Kidney (tissue), 14 donors: Measurements from ENCODE around the gene C1QL4. TPM values are rescaled to one million over a fixed set of nuclear protein-coding genes. Genes with fewer than 3 reads are reported as not detected.

Source experiments
- DNase-seq, 5 donors: peaks; one replicate each; pipeline ENCODE4 v3.0.0-alpha.2; 2013 to 2020
- FAIRE-seq: peaks from 2 replicates; lab custom pipeline; 2012; peaks lifted over from hg19 to GRCh38; lab: Jason Lieb, UNC
- H3K27ac ChIP-seq, 2 donors: one replicate each; pipeline ENCODE4 v1.7.0; 2013; ENCODE audit warnings: low read depth in 2 of 2, low read length in 2 of 2, inconsistent platforms in 1 of 2
- H3K27me3 ChIP-seq: one replicate; pipeline ENCODE4 v1.7.1; 2013; ENCODE audit warnings: low read length, inconsistent platforms; ENCODE audit not compliant: control insufficient read depth, insufficient read depth
- H3K36me3 ChIP-seq, 3 donors: one replicate each; pipeline versions ENCODE4 v1.7.0 to v1.7.1; 2013; ENCODE audit warnings: low read length in 3 of 3, control low read depth in 1 of 3, inconsistent platforms in 1 of 3; ENCODE audit not compliant: insufficient read depth in 3 of 3, control insufficient read depth in 2 of 3
- H3K4me1 ChIP-seq, 3 donors: one replicate each; pipeline versions ENCODE4 v1.7.0 to v1.7.1; 2013; ENCODE audit warnings: low read length in 3 of 3, inconsistent platforms in 1 of 3, low read depth in 1 of 3; ENCODE audit not compliant: control insufficient read depth in 2 of 3, insufficient read depth in 2 of 3
- H3K4me3 ChIP-seq, 3 donors: one replicate each; pipeline versions ENCODE4 v1.7.0 to v1.8.1; 2013; ENCODE audit warnings: low read length in 3 of 3, control low read depth in 1 of 3, inconsistent platforms in 1 of 3
- H3K9ac ChIP-seq, 3 donors: one replicate each; pipeline versions ENCODE4 v1.7.0 to v1.7.1; 2013; ENCODE audit warnings: low read length in 3 of 3, control low read depth in 1 of 3, inconsistent platforms in 1 of 3
- H3K9me3 ChIP-seq, 3 donors: one replicate each; pipeline versions ENCODE4 v1.7.0 to v1.7.1; 2013; ENCODE audit warnings: low read length in 3 of 3, control low read depth in 1 of 3, inconsistent platforms in 1 of 3; ENCODE audit not compliant: control insufficient read depth in 2 of 3, insufficient read depth in 1 of 3
- CTCF ChIP-seq: IDR thresholded peaks from 3 replicates; pipeline ENCODE4 v1.5.1; 2012; ENCODE audit warnings: mild to moderate bottlenecking, moderate library complexity, borderline replicate concordance; ENCODE audit not compliant: insufficient read depth; ENCODE audit errors: extremely low read depth
- intact Hi-C: fragments of 100-400 bp; cut with DNase I; formaldehyde crosslinking; loops from one replicate; pipeline ENCODE4 v1.11.1; 2022
- polyA plus RNA-seq: library from polyadenylated mRNA; stranded (reverse); fragments of 350-450 nt; fragmentation: Illumina TruSeq; extraction: RNeasy Lipid Tissue Mini Kit (QIAGEN cat#74804); gene quantifications from one replicate; pipeline ENCODE4 v1.2.3, GENCODE V29; 2014; ENCODE audit warnings: low read depth, low replicate concordance; ENCODE audit not compliant: insufficient read depth
- total RNA-seq: library from RNA; stranded (reverse); fragmentation: NEBNext Ultra II Directional; extraction: Animal tissue kit (Norgen Biotek cat#: 25700); gene quantifications from one replicate; pipeline ENCODE4 v1.2.1, GENCODE V29; 2021
- donor health status: control.
- donor health status: control.
- donor health status: control.
- donor health status: control.
- donor health status: control.
- donor health status: DM: yes; HTN: yes; CAD: no.
- donor health status: Normal renal cell carcinoma (clear cell type).

The C1QL4 gene
- total and polyA plus RNA-seq, 2 donors from 2014 or later: 1.0 TPM; not detected in 1

- intact Hi-C loops: no loop called here
Observed at GRCh38 chr12:49304161-49304560, 32.8 kb downstream of the C1QL4 start.

GRCh38 chr12:49301760-49302159 is 35.2 kb downstream of the C1QL4 start:
- no peak overlapping the region for H3K4me3 ChIP-seq
- DNase-seq (no peak), FAIRE-seq (no peak)
- H3K9ac ChIP-seq: no peak overlapping the region
- TF ChIP-seq CTCF: no peak
- H3K27ac ChIP-seq: no peak overlapping the region
- intact Hi-C loops: no loop called here
- H3K9me3 ChIP-seq: no peaks in the 10 kb centered on the region
- peaks cover 0 to 6% (median 0%) of the 10 kb centered on the region in 3 donors for H3K4me1 ChIP-seq
- H3K27me3 ChIP-seq: peaks cover 19% of the 10 kb centered on the region
- H3K36me3 ChIP-seq: no peaks in the 10 kb centered on the region

More at GRCh38 chr12:49304161-49304560, 32.8 kb downstream of the C1QL4 start:
- Histone ChIP-seq H3K9me3 (no peaks in the 10 kb centered on the region), H3K9ac (no peak overlapping the region), H3K4me3 (no peak overlapping the region), H3K27ac (no peak overlapping the region), H3K27me3 (peaks cover 3% of the 10 kb centered on the region), H3K36me3 (no peaks in the 10 kb centered on the region), H3K4me1 (no peaks in the 10 kb centered on the region)
- TF ChIP-seq CTCF: no peak
- DNase-seq (no peak), FAIRE-seq (no peak)

GRCh38 chr12:49298160-49298559 is 38.8 kb downstream of the C1QL4 start:
- intact Hi-C loops: no loop called here
- FAIRE-seq: no peak
- H3K27me3 ChIP-seq: peaks cover 33% of the 10 kb centered on the region

More at GRCh38 chr12:49298160-49298559, 38.8 kb downstream of the C1QL4 start:
- no peak overlapping the region for H3K27ac ChIP-seq
- no peak for DNase-seq
- no peaks in the 10 kb centered on the region for H3K36me3 ChIP-seq
- peaks cover 0 to 15% (median 0%) of the 10 kb centered on the region in 3 donors for H3K4me1 ChIP-seq
- no peak overlapping the region for H3K9ac ChIP-seq
- H3K4me3 ChIP-seq: no peak overlapping the region
- H3K9me3 ChIP-seq: no peaks in the 10 kb centered on the region
- no peak for TF ChIP-seq CTCF
